Choroid plexus epithelial cell (primary cell): Measurements from ENCODE around the gene LRRC8E.
"Not testable (repeated sequence)": the region's sequence is repeated elsewhere in the genome, so short reads cannot be mapped to it uniquely, and the experiment has no call there.

Source experiments
- DNase-seq: peaks from one replicate; pipeline ENCODE4 v3.0.0-alpha.2; 2010; ENCODE audit warnings: low read depth
- H3K4me3 ChIP-seq: 2 replicates; pipeline ENCODE4 v1.5.1; 2011; ENCODE audit warnings: low read depth, mild to moderate bottlenecking, control low read depth, low read length, moderate library complexity
- CTCF ChIP-seq: conservative IDR thresholded peaks from 2 replicates; pipeline ENCODE4 v1.5.1; 2011; ENCODE audit warnings: low read depth, mild to moderate bottlenecking, control low read depth, inconsistent platforms, low read length, moderate library complexity

LRRC8E gene

GRCh38 chr19:7927605-7928333 lies 39.5 kb downstream of the LRRC8E start:
- no peak overlapping the region for H3K4me3 ChIP-seq
- TF ChIP-seq CTCF, result no peak
- no peak for DNase-seq

DNA sequence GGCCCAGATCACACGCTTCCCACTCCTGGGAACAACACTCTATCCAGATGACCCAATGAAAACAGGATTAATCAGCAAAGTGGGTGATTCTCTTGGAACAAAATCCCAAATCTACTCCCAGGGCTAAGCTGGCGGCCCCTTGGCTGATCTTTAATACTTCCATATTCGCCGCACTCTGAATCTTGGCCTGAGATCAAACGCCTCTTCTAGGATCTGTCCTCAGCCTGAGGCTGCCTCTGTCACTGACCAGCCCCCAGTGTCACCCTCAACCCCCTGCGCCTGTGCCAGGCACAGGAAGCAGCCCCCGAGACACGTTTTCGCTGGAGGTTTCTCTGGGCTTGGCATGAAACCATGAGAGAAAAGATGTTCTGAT lies 40.0 kb downstream of the LRRC8E start:
- DNase-seq, result no peak
- no peak overlapping the region for H3K4me3 ChIP-seq
- TF ChIP-seq CTCF, result no peak

DNA sequence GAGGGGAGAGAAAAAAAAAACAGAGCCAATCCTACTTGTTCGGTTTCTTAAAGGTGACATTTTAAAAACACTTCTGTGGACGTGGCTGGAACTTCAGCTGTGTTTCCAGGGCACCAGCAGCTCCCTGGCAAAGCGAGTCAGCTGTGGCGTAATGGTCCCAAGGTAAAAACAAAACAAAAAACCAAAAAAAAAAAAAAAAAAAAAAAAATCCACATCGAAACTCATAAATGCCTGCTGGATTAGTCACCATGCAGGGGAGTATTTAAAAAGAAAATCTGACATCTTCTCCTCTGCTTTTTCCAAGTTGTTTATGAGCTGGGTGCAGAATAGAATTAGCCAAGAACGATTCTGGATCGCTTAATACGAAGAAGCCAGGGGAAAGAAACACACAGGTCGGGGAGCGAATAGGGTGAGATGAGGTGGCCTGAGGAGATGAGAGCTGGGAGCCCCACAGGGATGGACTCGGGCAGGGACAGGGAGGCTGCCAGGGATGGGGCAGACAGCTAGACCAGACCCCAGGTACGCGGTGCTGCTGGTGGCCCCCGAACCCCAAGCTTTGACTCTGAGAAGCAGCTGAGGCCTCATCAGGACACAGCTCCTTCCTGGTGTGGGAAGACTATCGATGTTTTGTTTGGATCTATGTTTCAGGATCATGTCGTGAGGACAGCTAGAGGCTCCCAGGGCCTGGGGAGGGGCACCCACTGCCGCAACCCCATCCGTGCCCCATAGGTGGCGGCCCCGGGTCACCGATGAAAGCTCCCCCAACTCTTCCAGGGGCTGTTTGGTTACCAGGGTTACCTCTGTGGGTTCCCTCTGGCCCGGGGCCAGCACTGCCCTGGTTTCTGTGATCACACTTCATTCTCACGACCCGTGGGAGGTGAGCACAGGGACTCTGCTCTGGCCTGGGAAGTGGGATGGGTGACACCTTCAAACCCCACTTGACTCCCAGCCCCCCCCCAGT lies 40.7 kb downstream of the LRRC8E start:
- peak overlapping the region; percentile 24 for H3K4me3 ChIP-seq
- peak; percentile 41 for TF ChIP-seq CTCF
- peak; percentile 91 for DNase-seq

GRCh38 chr19:7930030-7930429 lies 41.7 kb downstream of the LRRC8E start:
- DNase-seq, H3K4me3 ChIP-seq: not testable (repeated sequence)

- no peak for TF ChIP-seq CTCF
- no peak for DNase-seq
- H3K4me3 ChIP-seq, result no peak overlapping the region
Measured at GRCh38 chr19:7930765-7931164, 42.5 kb downstream of the LRRC8E start.

DNA sequence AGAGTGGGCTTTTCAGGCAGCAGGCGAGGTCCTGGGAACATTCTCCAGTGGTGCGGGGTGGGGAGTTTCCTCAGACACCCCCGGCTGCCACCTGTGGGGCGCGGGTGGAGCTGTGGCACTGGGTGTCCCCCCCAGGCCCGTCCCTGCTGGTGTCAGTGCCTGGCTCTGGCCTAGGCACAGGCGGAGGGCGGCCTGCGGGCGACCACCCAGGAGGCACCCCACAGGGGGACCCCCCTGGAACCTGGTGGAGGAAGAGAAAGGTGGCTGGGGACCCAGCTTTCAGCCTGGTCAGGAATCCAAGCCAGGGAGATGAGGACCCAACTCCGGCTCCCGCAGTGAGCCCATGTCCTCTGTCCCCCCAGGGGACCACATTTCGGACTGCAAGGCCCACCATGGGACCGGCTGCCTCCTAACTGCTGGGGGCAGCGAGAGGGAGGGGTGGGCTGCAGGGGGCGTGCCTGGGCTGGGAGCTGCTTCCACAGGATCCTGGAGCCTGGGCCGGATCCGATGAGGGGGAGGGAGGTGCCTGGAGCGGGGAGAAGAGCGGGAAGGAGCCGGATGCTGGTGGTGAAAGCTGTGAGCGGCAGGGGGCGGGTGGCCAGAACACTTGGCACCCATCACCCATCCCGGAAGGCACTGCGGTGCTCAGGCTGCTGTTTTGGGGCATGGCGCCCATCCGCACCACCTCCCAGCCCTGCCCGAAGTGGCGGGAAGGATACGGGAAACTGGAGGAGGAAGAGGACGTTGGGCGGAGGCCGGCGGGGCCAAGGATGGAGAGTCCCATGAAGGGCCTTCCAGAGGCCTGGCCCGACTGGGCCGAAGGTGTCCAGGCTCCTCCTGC lies 43.1 kb downstream of the LRRC8E start:
- TF ChIP-seq CTCF, result no peak

More for the DNA sequence above, 43.1 kb downstream of the LRRC8E start:
- H3K4me3 ChIP-seq, result no peak overlapping the region
- DNase-seq, result no peak
